ENCODE results near the gene AGPAT4. TPM values are rescaled to one million over a fixed set of nuclear protein-coding genes. Genes with fewer than 3 reads are reported as not detected.

The AGPAT4 gene
- total RNA-seq, 1 donor from 2014 or later = 4.7 TPM

GRCh38 chr6:161164182-161164625, 109.7 kb downstream of the AGPAT4 start:
- ATAC-seq (ENCODE audit: low read depth) (no peak), DNase-seq (no peak)
- TF ChIP-seq CTCF (IDR thresholded peaks at IDR 0.05) = no peak
- ChIA-PET POLR2A (no interaction called here), CTCF (no interaction called here)
- intact Hi-C loops (cut with micrococcal nuclease) = no loop called here
- Mint-ChIP-seq H3K27ac (no peak overlapping the region), H3K27me3 (no peaks in the 10 kb centered on the region), H3K4me3 (no peak overlapping the region), H3K36me3 (ENCODE audit: low read depth) (peaks cover 10% of the 10 kb centered on the region), H3K4me1 (peaks cover 10% of the 10 kb centered on the region), H3K9me3 (no peaks in the 10 kb centered on the region)

GRCh38 chr6:161163466-161164181, 110.2 kb downstream of the AGPAT4 start:
- ATAC-seq (ENCODE audit: low read depth) (no peak), DNase-seq (no peak)
- intact Hi-C loops (cut with micrococcal nuclease) = no loop called here
- ChIA-PET CTCF (no interaction called here), POLR2A (no interaction called here)
- no peak overlapping the region for H3K4me3 Mint-ChIP-seq
- peaks cover 4% of the 10 kb centered on the region for H3K4me1 Mint-ChIP-seq
- TF ChIP-seq CTCF (IDR thresholded peaks at IDR 0.05) = no peak
- H3K36me3 Mint-ChIP-seq (ENCODE audit: low read depth) = peaks cover 10% of the 10 kb centered on the region
- no peaks in the 10 kb centered on the region for H3K27me3 Mint-ChIP-seq
- H3K9me3 Mint-ChIP-seq = no peaks in the 10 kb centered on the region
- H3K27ac Mint-ChIP-seq = no peak overlapping the region

- Mint-ChIP-seq H3K27me3 (no peaks in the 10 kb centered on the region), H3K9me3 (no peaks in the 10 kb centered on the region), H3K36me3 (ENCODE audit: low read depth) (peaks cover 10% of the 10 kb centered on the region), H3K4me1 (no peaks in the 10 kb centered on the region), H3K27ac (no peak overlapping the region), H3K4me3 (no peak overlapping the region)
- POLR2A ChIA-PET = no interaction called here
- CTCF ChIA-PET = no interaction called here
- intact Hi-C loops (cut with micrococcal nuclease) = no loop called here
- no peak for TF ChIP-seq CTCF (IDR thresholded peaks at IDR 0.05)
- DNase-seq (no peak), ATAC-seq (ENCODE audit: low read depth) (no peak)
Observed at GRCh38 chr6:161162722-161163121, 111.1 kb downstream of the AGPAT4 start.

GRCh38 chr6:161161889-161162624, 111.8 kb downstream of the AGPAT4 start:
- no peaks in the 10 kb centered on the region for H3K9me3 Mint-ChIP-seq
- no peaks in the 10 kb centered on the region for H3K27me3 Mint-ChIP-seq
- DNase-seq = no peak
- H3K27ac Mint-ChIP-seq = no peak overlapping the region
- intact Hi-C loops (cut with micrococcal nuclease) = no loop called here
- CTCF ChIA-PET = no interaction called here
- no peak for ATAC-seq (ENCODE audit: low read depth)
- H3K4me1 Mint-ChIP-seq = no peaks in the 10 kb centered on the region
- POLR2A ChIA-PET = no interaction called here
- H3K36me3 Mint-ChIP-seq (ENCODE audit: low read depth) = peaks cover 10% of the 10 kb centered on the region
- no peak overlapping the region for H3K4me3 Mint-ChIP-seq
- TF ChIP-seq CTCF (IDR thresholded peaks at IDR 0.05) = no peak

- H3K9me3 Mint-ChIP-seq = no peaks in the 10 kb centered on the region
- ChIA-PET CTCF (no interaction called here), POLR2A (no interaction called here)
- no peaks in the 10 kb centered on the region for H3K4me1 Mint-ChIP-seq
- no peak overlapping the region for H3K4me3 Mint-ChIP-seq
- intact Hi-C loops (cut with micrococcal nuclease) = no loop called here
- no peak for DNase-seq
- H3K27me3 Mint-ChIP-seq = no peaks in the 10 kb centered on the region
- peaks cover 10% of the 10 kb centered on the region for H3K36me3 Mint-ChIP-seq (ENCODE audit: low read depth)
- no peak for TF ChIP-seq CTCF (IDR thresholded peaks at IDR 0.05)
- ATAC-seq (ENCODE audit: low read depth) = no peak
- no peak overlapping the region for H3K27ac Mint-ChIP-seq
Observed at GRCh38 chr6:161161121-161161520, 112.7 kb downstream of the AGPAT4 start.

Measured in activated B cell treated with CpG ODN at 0.5 μM for 24 hours (primary cell).